ENCODE data around the gene GLIPR1L1.

GLIPR1L1 gene

DNA sequence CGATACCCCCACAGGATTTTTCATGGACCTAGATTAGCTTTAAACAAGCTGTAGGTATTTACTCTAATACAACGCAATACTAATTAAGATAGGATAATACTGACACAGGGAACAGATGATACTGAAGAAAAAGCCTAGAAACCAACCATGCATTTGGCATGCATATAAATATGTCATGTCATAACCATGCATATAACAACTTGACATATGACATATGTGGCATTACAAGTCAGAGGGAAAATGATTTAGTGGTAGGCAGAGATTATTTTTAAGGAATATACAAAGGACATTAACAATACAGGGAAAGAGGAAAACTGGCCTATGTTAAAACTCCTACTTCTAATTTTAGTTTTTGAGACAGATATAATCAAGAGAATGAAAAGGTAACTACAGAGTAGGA is 32.2 kb upstream of the GLIPR1L1 start:
- H3K36me3 ChIP-seq (ENCODE audit: insufficient read depth, low read length) = no peaks in the 10 kb centered on the region
- no peak overlapping the region for H2AFZ ChIP-seq (ENCODE audit: low read length)
- no peak for TF ChIP-seq EZH2phosphoT487 (IDR thresholded peaks at IDR 0.05; ENCODE audit: borderline replicate concordance)
- TF ChIP-seq, protein P1, sequence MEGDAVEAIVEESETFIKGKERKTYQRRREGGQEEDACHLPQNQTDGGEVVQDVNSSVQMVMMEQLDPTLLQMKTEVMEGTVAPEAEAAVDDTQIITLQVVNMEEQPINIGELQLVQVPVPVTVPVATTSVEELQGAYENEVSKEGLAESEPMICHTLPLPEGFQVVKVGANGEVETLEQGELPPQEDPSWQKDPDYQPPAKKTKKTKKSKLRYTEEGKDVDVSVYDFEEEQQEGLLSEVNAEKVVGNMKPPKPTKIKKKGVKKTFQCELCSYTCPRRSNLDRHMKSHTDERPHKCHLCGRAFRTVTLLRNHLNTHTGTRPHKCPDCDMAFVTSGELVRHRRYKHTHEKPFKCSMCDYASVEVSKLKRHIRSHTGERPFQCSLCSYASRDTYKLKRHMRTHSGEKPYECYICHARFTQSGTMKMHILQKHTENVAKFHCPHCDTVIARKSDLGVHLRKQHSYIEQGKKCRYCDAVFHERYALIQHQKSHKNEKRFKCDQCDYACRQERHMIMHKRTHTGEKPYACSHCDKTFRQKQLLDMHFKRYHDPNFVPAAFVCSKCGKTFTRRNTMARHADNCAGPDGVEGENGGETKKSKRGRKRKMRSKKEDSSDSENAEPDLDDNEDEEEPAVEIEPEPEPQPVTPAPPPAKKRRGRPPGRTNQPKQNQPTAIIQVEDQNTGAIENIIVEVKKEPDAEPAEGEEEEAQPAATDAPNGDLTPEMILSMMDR (conservative IDR thresholded peaks at IDR 0.05; ENCODE audit: low read length) = no peak
- H4K20me1 ChIP-seq (ENCODE audit: insufficient read depth, low read length, poor library complexity, severe bottlenecking) = no peaks in the 10 kb centered on the region
- H3K4me1 ChIP-seq (ENCODE audit: insufficient read depth, low read length, poor library complexity, severe bottlenecking) = no peaks in the 10 kb centered on the region
- H3K27me3 ChIP-seq (ENCODE audit: insufficient read depth, low read length, poor library complexity, severe bottlenecking) = no peaks in the 10 kb centered on the region
- no peaks in the 10 kb centered on the region for H3K9me3 ChIP-seq (ENCODE audit: insufficient read depth, low read depth, low read length)
- no peak overlapping the region for H3K4me3 ChIP-seq (ENCODE audit: low read length, poor library complexity, severe bottlenecking)
- H3F3A ChIP-seq (ENCODE audit: low read depth) = no peaks in the 10 kb centered on the region
- no peak overlapping the region for H3K9ac ChIP-seq (ENCODE audit: low read depth, low read length, poor library complexity, severe bottlenecking)
- H3K79me2 ChIP-seq (ENCODE audit: insufficient read depth, low read length) = no peaks in the 10 kb centered on the region
- H3K9me2 ChIP-seq (replicated peaks; ENCODE audit: low read depth, low read length) = no peaks in the 10 kb centered on the region
- H3K4me2 ChIP-seq (ENCODE audit: low read depth, low read length, poor library complexity, severe bottlenecking) = no peak overlapping the region

DNA sequence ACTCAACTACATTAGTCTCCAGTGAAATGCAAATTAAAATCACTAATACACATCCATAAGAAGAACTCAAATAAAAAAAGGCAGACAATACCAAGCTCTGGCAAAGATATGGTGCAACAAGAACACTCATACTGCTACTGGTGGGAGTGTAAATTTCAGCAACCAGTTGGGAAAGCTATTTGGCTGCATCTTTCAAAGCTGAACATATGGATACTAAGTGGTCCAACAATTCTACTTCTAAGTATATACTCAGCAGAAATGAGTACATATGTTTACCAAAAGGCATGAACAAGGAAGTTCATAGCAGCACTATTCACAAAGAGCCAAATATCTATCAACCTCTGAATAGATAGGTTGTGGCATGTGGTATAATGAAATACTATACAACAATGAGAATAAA is 31.7 kb upstream of the GLIPR1L1 start:
- H3K4me3 ChIP-seq (ENCODE audit: low read length, poor library complexity, severe bottlenecking) = no peak overlapping the region
- H3K4me2 ChIP-seq (ENCODE audit: low read depth, low read length, poor library complexity, severe bottlenecking) = no peak overlapping the region
- no peaks in the 10 kb centered on the region for H3F3A ChIP-seq (ENCODE audit: low read depth)
- H3K4me1 ChIP-seq (ENCODE audit: insufficient read depth, low read length, poor library complexity, severe bottlenecking) = no peaks in the 10 kb centered on the region
- H3K9me3 ChIP-seq (ENCODE audit: insufficient read depth, low read depth, low read length) = no peaks in the 10 kb centered on the region
- H3K36me3 ChIP-seq (ENCODE audit: insufficient read depth, low read length) = no peaks in the 10 kb centered on the region
- no peak overlapping the region for H3K9ac ChIP-seq (ENCODE audit: low read depth, low read length, poor library complexity, severe bottlenecking)
- no peak for TF ChIP-seq EZH2phosphoT487 (IDR thresholded peaks at IDR 0.05; ENCODE audit: borderline replicate concordance)
- TF ChIP-seq, protein P1 (conservative IDR thresholded peaks at IDR 0.05; ENCODE audit: low read length) = no peak
- H2AFZ ChIP-seq (ENCODE audit: low read length) = no peak overlapping the region
- H3K79me2 ChIP-seq (ENCODE audit: insufficient read depth, low read length) = no peaks in the 10 kb centered on the region
- no peaks in the 10 kb centered on the region for H3K9me2 ChIP-seq (replicated peaks; ENCODE audit: low read depth, low read length)
- H3K27me3 ChIP-seq (ENCODE audit: insufficient read depth, low read length, poor library complexity, severe bottlenecking) = no peaks in the 10 kb centered on the region
- no peaks in the 10 kb centered on the region for H4K20me1 ChIP-seq (ENCODE audit: insufficient read depth, low read length, poor library complexity, severe bottlenecking)

DNA sequence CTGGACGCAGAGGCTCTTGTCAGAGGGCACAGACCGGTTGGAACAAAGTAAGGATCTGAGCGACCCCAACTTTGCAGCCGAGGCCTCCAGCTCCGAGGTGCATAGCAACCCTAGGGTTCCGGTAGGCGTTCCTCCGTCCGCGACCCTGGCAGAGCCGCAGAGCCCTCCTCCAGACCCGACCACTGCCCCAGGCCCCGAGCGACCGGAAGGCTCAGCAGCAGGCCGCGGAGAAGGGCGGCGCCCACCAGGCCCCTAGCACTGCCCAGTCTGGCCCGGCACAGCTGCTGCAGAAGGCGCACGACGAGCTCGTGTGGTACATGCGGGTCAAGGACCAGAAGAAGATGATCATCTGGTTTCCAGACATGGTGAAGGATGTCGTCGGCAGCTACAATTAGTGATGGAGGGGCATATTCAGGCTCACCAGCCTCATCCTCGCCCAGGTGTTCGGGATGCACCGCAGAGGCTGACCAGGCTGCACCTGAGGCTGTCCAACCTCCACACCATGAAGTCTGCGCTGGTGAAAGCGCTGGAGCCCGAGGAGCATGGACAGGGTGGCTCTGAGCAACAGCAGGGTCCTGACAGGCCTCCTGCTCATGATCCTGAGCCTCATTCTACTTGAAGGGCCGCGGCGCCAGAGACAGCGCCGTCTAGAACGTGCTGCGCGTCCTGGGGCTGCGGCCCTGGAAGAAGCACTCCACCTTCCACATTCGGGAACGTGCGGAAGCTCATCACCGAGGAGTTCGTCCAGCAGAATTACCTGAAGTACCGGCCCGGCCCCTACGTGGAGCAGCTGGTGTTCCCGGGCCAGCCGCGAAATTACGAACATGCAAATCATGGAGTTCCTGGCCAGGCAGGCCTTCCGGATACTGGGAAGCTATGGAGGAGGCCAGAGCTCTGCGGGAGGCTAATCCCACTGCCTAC is 28.8 kb upstream of the GLIPR1L1 start:
- Histone ChIP-seq H3K4me2 (ENCODE audit: low read depth, low read length, poor library complexity, severe bottlenecking) (no peak overlapping the region), H4K20me1 (ENCODE audit: insufficient read depth, low read length, poor library complexity, severe bottlenecking) (no peaks in the 10 kb centered on the region), H3F3A (ENCODE audit: low read depth) (no peaks in the 10 kb centered on the region), H2AFZ (ENCODE audit: low read length) (no peak overlapping the region), H3K27me3 (ENCODE audit: insufficient read depth, low read length, poor library complexity, severe bottlenecking) (no peaks in the 10 kb centered on the region), H3K9me2 (replicated peaks; ENCODE audit: low read depth, low read length) (no peaks in the 10 kb centered on the region), H3K79me2 (ENCODE audit: insufficient read depth, low read length) (no peaks in the 10 kb centered on the region), H3K36me3 (ENCODE audit: insufficient read depth, low read length) (no peaks in the 10 kb centered on the region), H3K4me3 (ENCODE audit: low read length, poor library complexity, severe bottlenecking) (no peak overlapping the region), H3K9me3 (ENCODE audit: insufficient read depth, low read depth, low read length) (no peaks in the 10 kb centered on the region), H3K9ac (ENCODE audit: low read depth, low read length, poor library complexity, severe bottlenecking) (no peak overlapping the region), H3K4me1 (ENCODE audit: insufficient read depth, low read length, poor library complexity, severe bottlenecking) (no peaks in the 10 kb centered on the region)
- TF ChIP-seq, protein P1 (conservative IDR thresholded peaks at IDR 0.05; ENCODE audit: low read length) = no peak
- TF ChIP-seq EZH2phosphoT487 (IDR thresholded peaks at IDR 0.05; ENCODE audit: borderline replicate concordance) = no peak

All from Loucy (cell line).